H1 (cell line): ENCODE measurements around the gene CD300E. TPM values are rescaled to one million over a fixed set of nuclear protein-coding genes. Genes with fewer than 3 reads are reported as not detected.

ENCODE experiments used
- ASH2L ChIP-seq: fragments of 200-600, 300-600 bp; sonication (generic); IDR thresholded peaks from one replicate; pipeline ENCODE4 v1.7.1; 2017; ENCODE audit warnings: low read length
- CHD7 ChIP-seq: fragments of 300-600 bp; sonication (generic); IDR thresholded peaks from 2 replicates; pipeline ENCODE4 v1.7.1; 2012; ENCODE audit warnings: low read length, moderate library complexity, mild to moderate bottlenecking, inconsistent platforms; ENCODE audit not compliant: insufficient replicate concordance
- E2F6 ChIP-seq: IDR thresholded peaks from 2 replicates; pipeline ENCODE4 v1.6.1; 2012; ENCODE audit warnings: inconsistent platforms
- EP300 ChIP-seq, 2 experiments: IDR thresholded peaks; 1 replicate in 1 of 2; 2 replicates in 1 of 2; pipeline ENCODE4 v1.6.1; 2011 to 2012; ENCODE audit warnings: low read depth in 2 of 2, low read length in 2 of 2, mild to moderate bottlenecking in 2 of 2, borderline replicate concordance in 1 of 2, inconsistent platforms in 1 of 2, moderate library complexity in 1 of 2
- JUND ChIP-seq: IDR thresholded peaks from 2 replicates; pipeline ENCODE4 v1.6.1; 2011; ENCODE audit warnings: mild to moderate bottlenecking, improper control_type of control experiment, low read length
- NRF1 ChIP-seq: IDR thresholded peaks from 2 replicates; pipeline ENCODE4 v1.6.1; 2011; ENCODE audit warnings: mild to moderate bottlenecking, low read depth, low read length, improper control_type of control experiment
- TCF12 ChIP-seq: IDR thresholded peaks from 2 replicates; pipeline ENCODE4 v1.6.1; 2011; ENCODE audit warnings: low read depth, mild to moderate bottlenecking, low read length
- TEAD4 ChIP-seq: IDR thresholded peaks from 2 replicates; pipeline ENCODE4 v1.6.1; 2012; ENCODE audit warnings: low read depth, low read length, inconsistent platforms, mixed read lengths
- polyA plus RNA-seq, 7 experiments: library from polyadenylated mRNA; depleted of rRNA in 3 of 7; stranded (reverse) in 5 of 7; unstranded in 2 of 7; fragments of >200 nt in 5 of 7; fragments of 200-250 nt in 2 of 7; gene quantifications; 1 replicate in 5 of 7; 2 replicates in 1 of 7; 4 replicates in 1 of 7; pipeline versions ENCODE4 v1.2.1 to v1.2.3, GENCODE V29; 2011 to 2013; ENCODE audit warnings: missing spikeins in 2 of 7, mixed read lengths in 2 of 7
- total RNA-seq: library from RNA; stranded (reverse); fragmentation: NEBNext Ultra II Directional; extraction: Animal tissue kit (Norgen Biotek cat#: 25700); gene quantifications from 2 replicates; pipeline ENCODE4 v1.2.1, GENCODE V29; 2021

CD300E gene
- total and polyA plus RNA-seq, 2 of the 8 experiments (the other 6 are each of a cell fraction or from before 2014, with no cell fraction given) = not detected

DNA sequence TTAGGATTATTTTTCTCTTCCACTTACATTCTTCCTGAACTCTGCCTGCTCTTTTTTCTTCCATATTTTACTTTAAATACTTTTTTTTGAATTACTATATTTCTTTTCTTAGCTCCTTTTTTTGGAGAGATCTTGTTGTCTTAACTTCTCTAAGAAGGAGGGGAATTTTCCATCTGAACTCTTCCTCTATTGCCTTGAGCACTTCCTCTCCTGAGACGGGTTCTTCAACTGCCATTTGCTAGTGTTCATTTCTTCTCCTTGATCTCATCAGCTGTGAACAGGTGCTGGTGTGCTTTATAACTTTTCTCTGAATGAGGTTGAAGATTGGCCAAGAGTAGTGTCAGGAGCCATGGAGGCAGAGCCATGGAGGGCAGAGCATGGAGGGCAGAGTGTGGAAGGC, 16.3 kb downstream of the CD300E start (continued):
- TF ChIP-seq CHD7 = no peak
- no peak for TF ChIP-seq TCF12
- no peak for TF ChIP-seq E2F6
- TF ChIP-seq TEAD4 = no peak
- no peak for TF ChIP-seq EP300 (IDR thresholded peaks at IDR 0.05; ENCODE audit: borderline replicate concordance in 1 of 2, low read depth in 2 of 2, low read length in 2 of 2)
- TF ChIP-seq NRF1 = no peak
- no peak for TF ChIP-seq JUND
- no peak for TF ChIP-seq ASH2L
